Measurements from ENCODE around the gene NAA20.
A peak's percentile ranks its signal among the peaks of the same experiment; 100 is the strongest.

The NAA20 gene

DNA sequence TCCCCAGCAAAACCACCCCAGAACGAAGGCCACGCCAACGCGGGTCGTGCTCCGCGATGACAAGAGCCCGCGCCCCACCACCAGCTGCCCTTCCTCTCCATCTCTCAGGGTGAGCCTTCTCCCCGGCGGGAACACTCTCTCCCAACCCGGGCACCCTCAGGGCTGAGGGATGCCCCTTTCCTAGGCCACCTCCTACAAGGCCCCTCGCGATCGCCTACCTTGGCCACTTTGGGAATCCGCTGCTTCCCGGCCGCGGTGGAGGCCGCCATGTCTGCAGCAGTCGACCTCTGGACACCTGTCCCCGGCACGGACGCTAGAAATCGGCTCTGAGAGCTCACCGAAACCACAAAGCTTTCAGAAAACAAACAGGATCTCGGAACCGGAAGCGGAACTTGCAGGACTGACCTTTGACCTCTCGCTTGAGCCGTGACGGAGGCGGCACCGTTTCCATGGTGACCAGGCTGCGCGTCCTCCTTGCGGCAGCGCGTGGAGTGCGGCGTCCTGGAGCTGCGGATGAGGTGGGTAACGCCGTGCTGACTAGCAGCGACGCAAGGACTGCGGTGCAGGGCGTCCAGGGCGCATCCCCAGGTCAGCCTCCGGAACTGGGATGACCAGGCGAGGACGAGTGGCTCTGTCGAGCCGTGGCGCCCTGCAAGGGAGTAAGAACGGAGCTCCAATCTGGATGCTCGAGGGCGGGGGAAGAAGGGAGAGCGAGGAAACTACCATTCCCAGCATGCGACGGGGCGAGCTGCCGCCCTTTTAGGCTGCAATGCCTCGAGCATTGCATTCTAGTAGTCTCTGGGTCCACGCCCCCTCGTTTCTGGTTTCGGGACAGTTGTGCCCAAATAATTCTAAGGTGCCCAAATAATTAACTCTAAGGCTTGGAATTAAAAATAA is 35.2 kb downstream of the NAA20 start, which contains the start of the genes CFAP61 and CRNKL1:
Gene CFAP61 (plus strand): TSS at position 459 of the 897 bp plus-strand sequence. CDS start 4,122 bp downstream, outside the sequence.
Gene CRNKL1 (minus strand): TSS at position 393 of the 897 bp plus-strand sequence. CDS start 124 bp downstream, at position 269.
- H3K36me3 ChIP-seq (ENCODE audit: control insufficient read depth in 1 of 2, insufficient read depth in 2 of 2, low read length in 2 of 2): peaks cover 29 to 33% of the 10 kb centered on the region in 2 donors
- no peaks in the 10 kb centered on the region for H3K27me3 ChIP-seq (ENCODE audit: low read depth, low read length)
- H3K4me1 ChIP-seq (ENCODE audit: control insufficient read depth in 1 of 2, insufficient read depth in 2 of 2, low read length in 2 of 2): peaks cover 6 to 24% of the 10 kb centered on the region in 2 donors
- H3K4me3 ChIP-seq (ENCODE audit: low read depth in 1 of 2, low read length in 2 of 2): peak within 1 kb of the TSS; percentile 98 to 100
- H3K27ac ChIP-seq (ENCODE audit: low read length): peak within 1 kb of the TSS; percentile 88
- H3K9me3 ChIP-seq (ENCODE audit: control insufficient read depth in 1 of 2, low read length in 2 of 2): no peaks in the 10 kb centered on the region

DNA sequence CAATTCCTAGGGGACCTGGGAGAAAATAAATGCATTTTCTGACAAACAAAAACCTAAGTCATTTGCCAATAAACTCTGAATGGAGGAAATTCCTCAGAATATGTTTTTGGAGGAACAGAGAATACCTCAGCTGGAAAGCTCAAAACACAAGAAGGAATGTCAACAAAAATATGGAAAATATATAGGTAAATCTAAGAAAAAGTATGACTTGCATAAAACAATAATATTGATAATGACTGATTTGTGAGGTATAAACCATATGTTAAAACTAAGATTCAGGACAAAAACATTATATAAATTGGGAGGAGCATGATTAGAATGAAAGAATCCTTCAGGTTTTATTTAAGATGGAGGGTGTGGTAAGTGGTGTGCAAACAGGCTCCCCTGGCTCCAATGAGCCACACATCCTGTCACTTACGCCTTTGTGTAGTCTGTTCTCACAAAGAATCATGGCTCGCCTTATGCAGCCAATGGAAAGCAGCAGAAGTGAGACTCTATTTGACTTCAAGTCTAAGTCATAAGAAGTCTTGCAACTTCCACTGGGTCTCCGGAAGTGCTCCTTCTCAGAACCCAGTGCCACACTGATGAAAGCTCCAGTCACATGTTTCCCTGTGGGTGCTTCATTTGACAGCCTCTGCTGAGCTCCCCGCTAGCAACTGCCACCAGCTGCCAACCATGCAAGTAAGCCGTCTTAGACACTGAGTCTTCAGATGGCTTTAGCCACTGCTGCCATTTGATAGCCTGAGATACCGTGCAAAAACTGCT is 43.3 kb downstream of the NAA20 start:
- no peaks in the 10 kb centered on the region for H3K9me3 ChIP-seq (ENCODE audit: control insufficient read depth in 1 of 2, low read length in 2 of 2)

DNA sequence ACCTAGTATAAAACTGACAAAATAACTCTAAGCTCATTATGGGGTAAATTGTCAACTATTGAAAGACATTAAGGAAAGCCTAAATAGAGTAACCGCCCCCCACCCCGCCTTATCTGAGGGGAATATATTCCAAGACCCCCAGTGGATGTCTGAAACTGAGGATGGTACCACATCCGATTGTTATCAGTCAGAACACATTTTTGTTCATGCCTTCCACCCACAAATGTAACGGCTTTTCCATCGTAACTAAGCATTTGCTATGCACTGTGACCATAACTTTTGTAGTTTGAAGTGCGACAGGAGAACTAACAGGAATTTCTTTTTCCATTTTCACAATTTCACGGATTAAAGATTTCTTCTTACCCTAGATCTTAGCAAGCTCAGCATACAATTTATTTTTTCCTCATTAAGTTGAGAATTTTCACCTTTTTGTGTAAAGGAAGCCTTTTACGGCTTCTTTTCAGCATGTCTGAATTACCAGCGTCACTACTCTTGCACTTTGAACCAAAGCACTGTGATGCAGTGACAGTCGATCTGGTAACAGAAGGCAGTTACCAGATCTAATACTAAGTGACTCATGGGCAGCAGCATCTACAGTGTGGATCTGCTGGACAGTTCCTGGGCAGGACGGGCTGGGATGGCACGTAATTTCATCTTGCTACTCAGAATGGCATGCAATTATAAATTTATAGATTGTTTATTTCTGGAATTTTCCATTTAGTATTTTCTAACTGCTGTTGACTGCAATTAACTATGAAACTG is 47.0 kb downstream of the NAA20 start:
- H3K27ac ChIP-seq (ENCODE audit: low read length): no peak overlapping the region

More for the DNA sequence above, 43.3 kb downstream of the NAA20 start:
- no peaks in the 10 kb centered on the region for H3K4me1 ChIP-seq (ENCODE audit: control insufficient read depth in 1 of 2, insufficient read depth in 2 of 2, low read length in 2 of 2)
- no peak overlapping the region for H3K4me3 ChIP-seq (ENCODE audit: low read depth in 1 of 2, low read length in 2 of 2)
- no peaks in the 10 kb centered on the region for H3K36me3 ChIP-seq (ENCODE audit: control insufficient read depth in 1 of 2, insufficient read depth in 2 of 2, low read length in 2 of 2)
- no peaks in the 10 kb centered on the region for H3K27me3 ChIP-seq (ENCODE audit: low read depth, low read length)
- no peak overlapping the region for H3K27ac ChIP-seq (ENCODE audit: low read length)

DNA sequence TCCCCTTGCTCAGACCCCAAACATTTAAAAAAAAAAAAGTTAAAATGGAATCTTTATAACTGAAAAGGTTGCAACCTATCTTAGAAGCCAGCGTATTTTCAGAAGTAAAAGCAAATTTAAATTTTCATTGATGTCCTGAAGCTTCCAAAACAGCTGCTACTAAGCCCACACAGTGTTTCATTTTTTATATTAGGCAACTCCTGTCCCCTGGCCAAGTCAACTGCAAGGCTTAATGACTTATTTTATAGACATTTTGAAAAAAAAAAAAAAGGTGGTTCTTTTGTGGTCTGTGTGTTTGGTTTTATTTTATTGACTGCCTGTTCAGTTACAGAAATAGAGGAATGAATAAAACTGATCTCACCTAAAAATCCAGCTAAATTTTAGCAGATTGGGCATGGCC is 48.2 kb downstream of the NAA20 start:
- no peaks in the 10 kb centered on the region for H3K36me3 ChIP-seq (ENCODE audit: control insufficient read depth in 1 of 2, insufficient read depth in 2 of 2, low read length in 2 of 2)
- no peaks in the 10 kb centered on the region for H3K4me1 ChIP-seq (ENCODE audit: control insufficient read depth in 1 of 2, insufficient read depth in 2 of 2, low read length in 2 of 2)

More for the DNA sequence above, 47.0 kb downstream of the NAA20 start:
- no peaks in the 10 kb centered on the region for H3K4me1 ChIP-seq (ENCODE audit: control insufficient read depth in 1 of 2, insufficient read depth in 2 of 2, low read length in 2 of 2)
- H3K36me3 ChIP-seq (ENCODE audit: control insufficient read depth in 1 of 2, insufficient read depth in 2 of 2, low read length in 2 of 2): no peaks in the 10 kb centered on the region
- no peaks in the 10 kb centered on the region for H3K9me3 ChIP-seq (ENCODE audit: control insufficient read depth in 1 of 2, low read length in 2 of 2)
- no peaks in the 10 kb centered on the region for H3K27me3 ChIP-seq (ENCODE audit: low read depth, low read length)
- no peak overlapping the region for H3K4me3 ChIP-seq (ENCODE audit: low read depth in 1 of 2, low read length in 2 of 2)

GRCh38 chr20:20070871-20071726 is 53.9 kb downstream of the NAA20 start:
- no peaks in the 10 kb centered on the region for H3K36me3 ChIP-seq (ENCODE audit: control insufficient read depth in 1 of 2, insufficient read depth in 2 of 2, low read length in 2 of 2)
- H3K27ac ChIP-seq (ENCODE audit: low read length): no peak overlapping the region
- H3K9me3 ChIP-seq (ENCODE audit: control insufficient read depth in 1 of 2, low read length in 2 of 2): no peaks in the 10 kb centered on the region
- H3K4me1 ChIP-seq (ENCODE audit: control insufficient read depth in 1 of 2, insufficient read depth in 2 of 2, low read length in 2 of 2): no peaks in the 10 kb centered on the region
- H3K27me3 ChIP-seq (ENCODE audit: low read depth, low read length): no peaks in the 10 kb centered on the region
- H3K4me3 ChIP-seq (ENCODE audit: low read depth in 1 of 2, low read length in 2 of 2): no peak overlapping the region

More for the DNA sequence above, 48.2 kb downstream of the NAA20 start:
- Histone ChIP-seq H3K4me3 (ENCODE audit: low read depth in 1 of 2, low read length in 2 of 2) (no peak overlapping the region), H3K9me3 (ENCODE audit: control insufficient read depth in 1 of 2, low read length in 2 of 2) (no peaks in the 10 kb centered on the region), H3K27me3 (ENCODE audit: low read depth, low read length) (no peaks in the 10 kb centered on the region), H3K27ac (ENCODE audit: low read length) (no peak overlapping the region)

GRCh38 chr20:20073801-20074371 is 56.7 kb downstream of the NAA20 start:
- Histone ChIP-seq H3K9me3 (ENCODE audit: control insufficient read depth in 1 of 2, low read length in 2 of 2) (no peaks in the 10 kb centered on the region), H3K4me1 (ENCODE audit: control insufficient read depth in 1 of 2, insufficient read depth in 2 of 2, low read length in 2 of 2) (no peaks in the 10 kb centered on the region), H3K27me3 (ENCODE audit: low read depth, low read length) (no peaks in the 10 kb centered on the region), H3K4me3 (ENCODE audit: low read depth in 1 of 2, low read length in 2 of 2) (no peak overlapping the region), H3K36me3 (ENCODE audit: control insufficient read depth in 1 of 2, insufficient read depth in 2 of 2, low read length in 2 of 2) (no peaks in the 10 kb centered on the region), H3K27ac (ENCODE audit: low read length) (no peak overlapping the region)

DNA sequence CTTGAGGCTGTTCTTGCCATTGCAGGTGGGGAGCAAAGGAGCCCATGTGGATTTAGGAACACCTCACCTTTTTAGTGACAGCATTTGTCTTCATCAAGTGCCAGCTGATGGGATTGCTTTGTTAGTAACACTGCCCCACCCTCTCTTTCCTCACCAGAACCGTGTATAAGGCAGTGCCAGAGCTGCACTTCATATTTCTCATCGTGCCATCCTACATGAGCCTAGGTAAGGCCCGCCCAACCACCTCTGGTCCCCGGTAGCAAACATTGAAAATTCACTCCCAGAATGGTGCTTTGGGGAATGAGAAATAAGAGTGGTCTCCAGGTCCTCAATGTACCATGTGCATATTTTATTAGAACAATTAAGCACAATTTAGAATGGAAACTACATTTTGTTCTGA is 57.9 kb downstream of the NAA20 start:
- H3K4me1 ChIP-seq (ENCODE audit: control insufficient read depth in 1 of 2, insufficient read depth in 2 of 2, low read length in 2 of 2): no peaks in the 10 kb centered on the region
- H3K9me3 ChIP-seq (ENCODE audit: control insufficient read depth in 1 of 2, low read length in 2 of 2): no peaks in the 10 kb centered on the region
- H3K27me3 ChIP-seq (ENCODE audit: low read depth, low read length): no peaks in the 10 kb centered on the region
- H3K36me3 ChIP-seq (ENCODE audit: control insufficient read depth in 1 of 2, insufficient read depth in 2 of 2, low read length in 2 of 2): no peaks in the 10 kb centered on the region
- no peak overlapping the region for H3K4me3 ChIP-seq (ENCODE audit: low read depth in 1 of 2, low read length in 2 of 2)
- H3K27ac ChIP-seq (ENCODE audit: low read length): no peak overlapping the region

DNA sequence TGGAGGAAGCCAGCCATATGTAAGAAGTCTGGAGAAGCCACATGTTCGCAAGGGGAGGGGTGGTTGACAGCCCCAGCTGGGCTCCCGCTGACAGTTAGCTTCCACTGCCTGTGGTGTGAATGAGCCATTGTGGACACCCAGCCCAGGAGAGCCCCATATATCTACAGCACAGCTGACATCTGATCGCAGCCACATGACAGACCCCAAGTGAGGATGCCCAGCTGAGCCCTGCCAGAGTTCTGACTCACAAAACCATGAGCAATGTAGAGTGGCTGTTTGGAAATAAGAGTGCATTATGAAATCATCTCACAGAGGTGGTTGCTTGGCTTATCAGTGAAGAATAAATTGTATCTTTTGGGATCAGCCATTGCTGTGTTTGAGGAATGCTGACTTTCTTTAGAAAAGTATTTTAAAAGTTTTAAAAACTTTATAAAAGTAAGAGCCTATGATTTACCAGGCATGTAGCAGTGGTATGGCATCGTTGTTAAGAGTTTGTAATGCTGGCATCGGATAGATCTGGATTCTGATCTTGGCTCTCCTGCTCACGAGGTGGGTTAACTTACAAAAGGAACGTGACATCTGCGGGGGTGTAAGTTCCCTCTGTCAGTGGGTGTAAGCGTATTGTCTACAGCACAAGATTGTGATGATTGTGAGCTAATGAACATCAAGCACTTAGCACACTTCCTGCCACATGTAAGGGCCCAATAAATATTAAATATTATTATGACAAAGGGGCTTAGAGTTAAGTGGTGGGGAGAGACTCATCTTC is 59.3 kb downstream of the NAA20 start:
- Histone ChIP-seq H3K27me3 (ENCODE audit: low read depth, low read length) (no peaks in the 10 kb centered on the region), H3K9me3 (ENCODE audit: control insufficient read depth in 1 of 2, low read length in 2 of 2) (no peaks in the 10 kb centered on the region), H3K27ac (ENCODE audit: low read length) (no peak overlapping the region), H3K4me1 (ENCODE audit: control insufficient read depth in 1 of 2, insufficient read depth in 2 of 2, low read length in 2 of 2) (no peaks in the 10 kb centered on the region), H3K4me3 (ENCODE audit: low read depth in 1 of 2, low read length in 2 of 2) (no peak overlapping the region), H3K36me3 (ENCODE audit: control insufficient read depth in 1 of 2, insufficient read depth in 2 of 2, low read length in 2 of 2) (no peaks in the 10 kb centered on the region)

GRCh38 chr20:20078041-20078440 is 60.9 kb downstream of the NAA20 start:
- H3K9me3 ChIP-seq (ENCODE audit: control insufficient read depth in 1 of 2, low read length in 2 of 2): no peaks in the 10 kb centered on the region
- no peaks in the 10 kb centered on the region for H3K27me3 ChIP-seq (ENCODE audit: low read depth, low read length)
- no peak overlapping the region for H3K4me3 ChIP-seq (ENCODE audit: low read depth in 1 of 2, low read length in 2 of 2)
- H3K27ac ChIP-seq (ENCODE audit: low read length): no peak overlapping the region
- H3K4me1 ChIP-seq (ENCODE audit: control insufficient read depth in 1 of 2, insufficient read depth in 2 of 2, low read length in 2 of 2): no peaks in the 10 kb centered on the region
- H3K36me3 ChIP-seq (ENCODE audit: control insufficient read depth in 1 of 2, insufficient read depth in 2 of 2, low read length in 2 of 2): no peaks in the 10 kb centered on the region
